NT2/D1 (cell line): ENCODE measurements around the gene PALLD.

Experiments used
- SUZ12 ChIP-seq: IDR thresholded peaks from 2 replicates; pipeline ENCODE4 v1.6.1; 2011; ENCODE audit not compliant: insufficient read length, insufficient read depth; ENCODE audit errors: extremely low read depth
- YY1 ChIP-seq: IDR thresholded peaks from 2 replicates; pipeline ENCODE4 v1.6.1; 2011; ENCODE audit not compliant: insufficient read length, insufficient read depth
- ZNF274 ChIP-seq: IDR thresholded peaks from 2 replicates; pipeline ENCODE4 v1.6.1; 2011; ENCODE audit warnings: mild to moderate bottlenecking, low read depth, low read length

DNA sequence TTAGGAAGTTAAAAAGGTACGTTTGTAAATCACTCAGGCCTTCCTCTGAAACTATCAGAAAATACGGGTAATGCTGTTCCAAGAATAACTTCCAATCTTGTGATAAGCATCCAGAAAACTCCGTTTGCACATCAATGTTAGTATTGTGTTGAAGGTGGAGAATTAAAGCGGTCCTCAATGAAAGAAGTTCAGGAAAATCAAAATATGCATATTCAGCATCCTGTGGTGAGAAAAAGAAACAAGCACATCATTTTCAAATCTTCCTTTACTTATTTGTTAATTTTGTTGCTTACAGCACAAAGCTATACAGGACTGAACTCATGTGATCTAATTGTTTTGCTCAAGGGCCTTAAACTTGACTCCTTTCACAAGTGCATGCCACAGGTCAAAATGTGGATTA is 35.0 kb upstream of the PALLD start:
- no peak for TF ChIP-seq ZNF274
- TF ChIP-seq YY1 = no peak
- TF ChIP-seq SUZ12 = no peak
